WI38 (cell line): ENCODE results near the gene KCNJ18.
"Not testable (repeated sequence)": the region's sequence is repeated elsewhere in the genome, so short reads cannot be mapped to it uniquely, and the experiment has no call there.

Experiments
- H3K4me3 ChIP-seq: 2 replicates; pipeline ENCODE4 v1.5.1; 2011; ENCODE audit warnings: low read depth, mild to moderate bottlenecking, control low read depth, low read length

The KCNJ18 gene

DNA sequence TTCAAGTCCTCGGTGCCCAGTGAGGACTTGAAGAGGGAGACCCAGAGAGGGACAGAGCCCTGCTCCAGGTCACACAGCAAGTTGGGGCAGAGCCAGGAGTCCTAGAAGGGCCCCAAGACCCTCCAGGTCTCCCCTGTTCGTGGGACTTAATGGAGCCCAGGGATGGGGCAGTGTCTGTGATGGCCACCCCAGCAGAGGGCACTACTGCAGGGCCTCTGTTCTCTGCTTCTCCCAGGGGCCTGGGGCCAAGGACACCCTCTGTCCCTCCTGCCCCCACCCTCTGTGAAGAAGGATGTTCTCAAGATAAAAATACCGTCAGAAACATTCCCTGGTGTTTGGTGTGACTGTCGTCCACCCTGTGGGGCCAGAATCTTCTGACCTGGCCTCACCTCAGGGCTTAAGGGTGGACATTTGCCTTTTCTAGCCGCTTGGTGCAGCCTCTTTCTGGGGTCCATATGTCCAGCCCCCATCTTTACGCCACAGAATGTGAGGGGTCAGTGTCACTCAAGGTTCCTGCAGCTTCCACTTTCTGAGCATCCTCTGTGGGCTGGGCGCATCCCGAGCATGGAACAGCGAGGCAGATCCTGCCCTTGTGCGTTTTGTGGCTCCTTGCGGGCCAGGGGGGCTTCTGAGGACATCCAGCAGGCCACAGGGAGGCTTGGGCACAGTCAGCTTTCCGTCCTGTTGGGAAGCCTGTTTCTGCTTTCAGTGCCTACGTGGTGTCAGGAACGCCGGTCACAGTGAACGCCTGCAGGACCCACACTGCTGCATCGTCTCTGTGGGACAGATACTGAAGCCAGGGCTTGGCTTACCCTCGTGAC is at the start of gene KCNJ18:
KCNJ18 (plus strand) TSS at position 641 of the 821 bp plus-strand sequence. CDS start 10,264 bp downstream, outside the sequence.
- not testable (repeated sequence) for H3K4me3 ChIP-seq

DNA sequence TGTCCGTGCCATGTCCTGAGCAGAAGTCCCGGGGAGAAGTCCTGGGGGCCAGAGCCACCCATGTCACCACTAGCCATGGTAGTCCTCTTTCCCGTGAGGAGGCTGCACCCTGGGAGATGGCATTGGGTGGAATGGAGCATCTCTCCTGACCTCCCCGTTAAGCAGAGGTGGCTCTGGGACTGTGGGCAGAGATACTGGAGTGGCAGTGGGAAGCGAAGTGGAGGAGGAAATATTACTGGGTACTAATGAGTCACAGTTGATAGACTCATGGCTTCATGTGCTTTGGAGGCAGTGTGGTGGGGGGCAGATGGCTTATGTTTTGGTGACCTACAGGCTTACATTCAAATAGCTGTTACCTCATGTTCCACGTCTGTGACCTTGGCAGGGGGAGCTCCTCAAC is 44.2 kb upstream of the KCNJ18 start:
- not testable (repeated sequence) for H3K4me3 ChIP-seq

- H3K4me3 ChIP-seq: not testable (repeated sequence)
Measured at GRCh38 chr17:21650043-21650442, 42.3 kb upstream of the KCNJ18 start.

GRCh38 chr17:21652049-21652448 is 40.3 kb upstream of the KCNJ18 start:
- not testable (repeated sequence) for H3K4me3 ChIP-seq

- not testable (repeated sequence) for H3K4me3 ChIP-seq
Measured at GRCh38 chr17:21653211-21653610, 39.1 kb upstream of the KCNJ18 start.

DNA sequence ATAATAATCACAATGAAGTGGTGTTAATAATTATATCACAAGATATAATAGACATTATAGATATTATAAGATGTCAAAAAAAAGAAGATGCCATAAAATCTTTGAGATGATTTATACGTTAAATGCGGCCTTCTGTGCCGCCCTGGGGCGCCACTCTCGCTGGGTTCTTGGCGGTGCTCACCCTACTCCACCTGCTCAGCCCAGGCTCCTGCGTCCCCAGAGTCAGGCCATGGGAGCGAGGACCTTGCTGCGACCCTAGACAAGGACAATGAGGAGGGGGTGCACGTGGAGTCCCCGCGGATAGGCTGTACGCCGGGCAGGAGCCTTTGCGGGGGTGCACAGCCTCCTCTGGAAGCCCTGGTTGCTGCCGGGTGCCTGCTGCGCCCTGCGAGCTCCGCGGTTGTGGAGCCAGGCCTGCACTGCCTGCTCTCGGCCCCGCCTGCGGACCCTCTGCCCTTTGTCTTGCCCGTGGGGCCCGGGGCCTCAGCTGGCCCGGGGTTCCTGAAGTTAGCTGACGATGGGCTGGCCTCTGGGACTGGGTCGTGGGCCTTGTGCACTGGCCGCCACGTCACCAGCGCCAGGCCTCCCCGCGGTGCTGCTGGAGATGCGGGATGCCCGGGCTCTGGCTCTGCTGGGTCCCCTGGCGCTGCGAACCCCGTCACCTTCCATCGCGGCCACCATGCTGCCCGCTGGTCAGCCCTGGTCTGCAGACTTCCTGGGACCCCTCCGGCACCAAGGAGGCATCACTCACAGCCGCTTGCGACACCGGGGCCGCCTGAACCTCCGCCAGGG is 35.6 kb upstream of the KCNJ18 start:
- not testable (repeated sequence) for H3K4me3 ChIP-seq

- not testable (repeated sequence) for H3K4me3 ChIP-seq
Measured at GRCh38 chr17:21659635-21660034, 32.7 kb upstream of the KCNJ18 start.

DNA sequence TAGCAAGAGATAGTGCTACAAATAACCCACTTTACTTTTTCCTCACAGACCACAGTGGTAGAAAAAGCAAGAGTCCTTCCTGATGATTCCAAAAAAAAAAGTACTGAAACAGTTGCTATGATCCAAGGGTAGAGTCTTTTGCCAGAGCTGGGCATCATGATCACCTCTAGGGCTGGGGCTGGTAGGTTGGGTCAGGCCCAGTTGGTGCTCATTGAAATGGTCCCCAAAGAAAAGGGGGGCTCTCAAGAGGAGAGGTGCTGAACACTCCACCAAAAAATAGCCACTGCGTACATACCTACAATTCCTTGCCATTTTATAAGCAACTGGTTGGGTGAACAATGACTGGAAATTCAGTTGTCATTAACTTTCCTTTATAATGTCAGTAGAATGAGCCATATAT is 30.9 kb upstream of the KCNJ18 start:
- not testable (repeated sequence) for H3K4me3 ChIP-seq

- not testable (repeated sequence) for H3K4me3 ChIP-seq
Measured at GRCh38 chr17:21663166-21663565, 29.2 kb upstream of the KCNJ18 start.

GRCh38 chr17:21663614-21664474 is 28.5 kb upstream of the KCNJ18 start:
- not testable (repeated sequence) for H3K4me3 ChIP-seq

DNA sequence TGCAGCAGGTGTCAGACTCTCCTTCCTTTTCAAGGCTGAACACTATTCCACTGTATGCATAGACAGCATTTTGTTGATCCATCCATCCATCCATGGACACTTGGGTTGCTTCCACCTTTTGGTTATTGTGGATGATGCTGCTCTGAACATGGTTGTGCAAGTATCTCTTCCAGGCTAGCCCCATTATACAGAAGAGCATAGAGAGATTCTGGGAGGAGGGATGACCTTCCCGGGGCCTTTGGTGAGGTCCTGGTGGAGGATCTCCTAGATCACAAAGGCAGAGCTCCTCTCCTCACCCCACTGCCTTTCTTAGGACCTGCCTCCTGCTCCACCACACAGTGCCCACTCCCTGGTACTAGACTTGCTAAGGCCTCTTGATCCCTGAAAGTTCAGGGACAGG is 27.2 kb upstream of the KCNJ18 start:
- H3K4me3 ChIP-seq: not testable (repeated sequence)

DNA sequence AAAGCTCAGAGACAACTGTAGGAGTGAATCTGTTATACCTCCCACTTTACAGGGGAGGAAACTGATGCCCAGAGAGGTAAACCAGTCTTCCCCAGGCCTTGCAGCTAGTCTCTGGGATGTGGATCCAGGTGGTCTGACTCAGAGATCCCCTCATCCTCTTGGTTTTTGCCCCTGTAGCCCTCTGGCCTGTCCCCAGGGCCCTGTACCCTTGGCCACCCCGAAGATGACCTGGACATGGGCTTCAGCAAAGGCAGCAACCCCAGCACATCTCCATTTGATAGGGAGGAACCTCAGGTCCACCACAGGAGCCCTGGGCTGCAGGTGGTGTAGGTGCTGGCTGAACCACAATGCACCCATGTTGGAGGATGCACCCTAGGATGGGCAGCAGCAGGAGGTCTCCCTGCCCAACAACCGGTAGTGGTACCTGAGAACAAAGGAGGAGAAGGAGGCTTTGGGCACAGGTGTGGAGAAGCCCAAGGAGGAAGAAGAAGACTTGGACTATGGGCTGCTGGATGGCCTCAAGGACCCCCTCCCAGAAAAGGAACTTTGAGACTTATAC is 26.3 kb upstream of the KCNJ18 start:
- H3K4me3 ChIP-seq: not testable (repeated sequence)

GRCh38 chr17:21666711-21667412 is 25.5 kb upstream of the KCNJ18 start:
- H3K4me3 ChIP-seq: not testable (repeated sequence)

- not testable (repeated sequence) for H3K4me3 ChIP-seq
Measured at GRCh38 chr17:21667413-21668117, 24.8 kb upstream of the KCNJ18 start.

DNA sequence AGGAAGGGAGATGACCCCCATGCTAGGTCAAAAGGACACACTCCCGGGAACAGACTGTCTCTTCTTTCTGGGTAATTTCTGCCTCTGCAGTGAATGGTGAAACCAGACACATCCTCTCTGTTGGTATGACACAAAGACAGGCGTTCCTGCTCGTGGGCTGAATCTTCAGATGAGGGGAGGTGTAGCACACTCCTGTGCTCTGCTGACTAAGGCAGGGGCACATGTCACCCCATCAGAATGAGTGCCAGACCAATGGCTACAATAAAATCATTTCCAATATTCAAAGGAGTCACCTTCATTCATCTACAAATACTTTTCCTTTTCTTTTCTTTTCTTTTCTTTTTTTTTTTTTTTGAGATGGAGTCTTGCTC is 24.2 kb upstream of the KCNJ18 start:
- not testable (repeated sequence) for H3K4me3 ChIP-seq

- H3K4me3 ChIP-seq: not testable (repeated sequence)
Measured at GRCh38 chr17:21668746-21669508, 23.4 kb upstream of the KCNJ18 start.

DNA sequence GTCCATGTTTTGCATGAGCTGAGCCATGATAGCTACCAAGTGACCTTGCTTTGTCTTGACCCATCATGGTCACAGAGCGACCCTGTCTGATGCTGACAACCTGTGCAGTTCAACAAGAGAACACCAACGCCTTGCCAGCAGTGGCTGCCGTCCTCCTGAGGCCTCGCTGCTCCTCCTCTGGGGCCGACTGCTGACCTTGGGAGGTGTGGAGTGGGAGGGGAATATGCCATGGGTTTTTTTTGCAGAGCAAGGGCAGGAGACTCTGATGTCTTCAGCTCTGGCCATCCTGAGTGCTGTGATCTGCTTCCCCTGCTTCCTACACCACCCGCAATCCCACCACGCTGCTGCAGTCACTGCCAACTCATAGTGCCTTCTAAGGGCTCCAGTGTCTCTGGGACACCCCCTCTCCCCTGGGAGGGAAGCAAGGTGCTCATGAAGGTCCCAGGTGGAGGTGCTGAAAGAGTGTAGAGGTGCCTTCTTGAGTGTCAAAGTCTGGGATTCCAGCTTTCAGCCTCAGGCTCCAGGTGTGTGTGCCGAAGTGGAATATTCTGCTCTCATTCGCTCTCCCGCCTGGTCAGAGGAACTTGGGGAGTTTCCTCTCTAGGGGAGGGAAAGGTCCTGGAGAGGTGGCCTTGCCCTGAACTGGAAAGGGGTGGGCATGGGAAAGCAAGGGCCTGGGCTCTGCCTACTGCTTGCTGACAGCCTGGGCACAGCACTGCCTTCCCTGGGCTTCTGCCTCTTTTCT is 22.5 kb upstream of the KCNJ18 start:
- not testable (repeated sequence) for H3K4me3 ChIP-seq
